GM19023 (cell line): ENCODE results near the gene SLC18A2.
"Not testable (repeated sequence)": the region's sequence is repeated elsewhere in the genome, so short reads cannot be mapped to it uniquely, and the experiment has no call there.

ENCODE experiments used
- ATAC-seq: cut with Tn5 transposase; IDR thresholded peaks from one replicate; pipeline ENCODE4 v1.9.1; 2021; ENCODE audit warnings: mild to moderate bottlenecking, moderate library complexity; ENCODE audit not compliant: unreplicated experiment

The SLC18A2 gene

DNA sequence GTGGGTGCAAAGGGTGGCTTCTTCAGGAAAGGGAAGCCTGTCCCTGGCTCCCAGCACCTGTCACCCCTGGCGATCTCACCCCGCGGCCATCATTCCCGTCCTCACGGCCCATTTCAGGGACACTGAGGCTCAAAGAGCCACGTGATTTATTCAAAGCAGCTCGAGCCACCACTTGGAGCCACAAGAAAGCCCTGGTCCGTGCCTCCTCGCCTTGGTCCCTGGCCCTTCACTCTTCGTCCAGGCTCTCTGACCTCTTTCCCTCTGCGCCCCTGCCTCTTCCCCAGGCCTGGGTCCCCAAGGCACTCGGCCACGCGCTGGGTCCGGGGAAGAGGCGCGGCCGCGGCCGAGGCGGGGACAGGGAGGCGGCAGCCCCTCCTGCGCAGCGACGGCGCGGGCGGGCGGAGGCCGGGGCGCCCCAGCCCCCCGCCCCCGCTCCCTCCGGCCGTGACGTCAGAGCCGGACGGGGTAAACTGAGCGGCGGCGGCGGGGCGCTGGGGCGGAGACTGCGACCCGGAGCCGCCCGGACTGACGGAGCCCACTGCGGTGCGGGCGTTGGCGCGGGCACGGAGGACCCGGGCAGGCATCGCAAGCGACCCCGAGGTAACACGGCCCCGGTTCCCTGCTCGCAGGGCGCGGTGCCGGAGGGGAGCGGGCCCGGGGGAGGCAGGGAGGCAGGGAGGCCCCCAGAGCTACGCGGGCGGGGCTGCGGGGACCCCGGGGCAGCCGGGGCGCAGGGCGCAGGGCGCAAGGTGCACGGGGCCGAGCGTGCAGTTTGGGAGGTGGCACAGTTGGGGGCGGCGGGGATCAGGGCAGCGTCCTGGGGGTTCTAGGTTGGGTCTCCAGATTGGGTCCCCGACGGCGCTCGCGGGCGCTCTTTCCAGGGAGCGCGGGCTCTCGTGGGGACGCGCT is at the start of gene SLC18A2:
SLC18A2 (plus strand) TSS at position 494 of the 909 bp plus-strand sequence. CDS start 580 bp downstream, outside the sequence.
- ATAC-seq, result no peak

DNA sequence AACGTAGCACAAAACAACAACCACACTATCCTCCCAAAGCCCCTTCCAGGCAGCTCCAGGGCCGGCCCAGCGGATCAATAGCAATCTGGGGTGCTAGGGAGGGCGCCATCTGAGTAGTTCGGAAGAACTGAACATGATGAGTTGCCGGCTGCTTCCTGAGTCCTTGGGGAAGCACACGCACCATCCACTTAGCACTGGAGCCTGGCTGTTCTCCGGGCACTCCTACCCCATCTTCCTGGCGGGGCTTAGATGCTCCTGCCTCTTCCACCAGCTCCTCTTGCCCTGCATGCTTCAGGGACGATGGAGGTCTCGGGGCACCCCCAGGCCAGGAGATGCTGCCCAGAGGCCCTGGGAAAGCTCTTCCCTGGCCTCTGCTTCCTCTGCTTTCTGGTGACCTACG is 43.7 kb upstream of the SLC18A2 start, which contains the start of gene KCNK18:
KCNK18 (plus strand) TSS at position 301 of the 400 bp plus-strand sequence; CDS start at position 301, 0 bp downstream.
- no peak for ATAC-seq

DNA sequence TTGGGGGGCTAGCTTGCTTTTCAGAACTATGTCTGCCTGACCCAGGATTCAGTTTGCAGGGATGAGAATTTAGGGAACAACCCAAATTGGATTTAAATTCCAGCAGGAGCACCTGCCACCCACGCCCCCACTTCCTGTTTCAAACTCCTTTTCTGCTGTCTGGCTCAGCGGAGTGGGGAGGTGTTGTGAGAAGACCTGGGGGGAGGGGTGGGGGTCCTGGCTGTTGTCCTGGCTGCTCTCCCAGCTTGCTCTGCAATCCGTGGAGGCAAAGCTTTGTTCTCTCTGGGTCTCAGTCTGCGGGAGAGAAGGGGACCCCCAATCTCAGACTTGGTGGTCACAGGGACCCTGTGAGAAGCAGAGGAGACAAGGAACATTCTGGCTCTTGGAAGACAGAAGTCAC is 42.8 kb upstream of the SLC18A2 start:
- ATAC-seq, result no peak

DNA sequence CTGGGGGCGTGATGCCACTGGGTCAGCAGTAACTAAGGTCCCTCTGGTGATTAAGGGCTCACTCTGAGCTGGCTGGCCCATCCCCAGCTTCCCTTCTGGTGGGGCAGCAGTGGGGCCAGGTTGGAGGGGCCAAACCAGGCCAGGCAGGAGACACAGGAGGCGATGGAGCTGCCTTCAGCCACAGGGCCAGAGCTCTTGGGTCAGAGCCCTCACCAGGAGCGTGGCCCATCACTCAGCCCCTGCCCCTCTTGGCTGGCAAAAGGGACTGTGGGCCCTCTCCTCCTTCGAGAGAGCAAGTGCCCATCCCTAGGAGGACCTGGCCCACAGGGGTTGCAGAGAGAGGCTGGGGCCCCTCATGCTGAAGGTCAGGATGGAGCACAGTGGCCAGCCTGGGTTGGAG is 39.1 kb upstream of the SLC18A2 start:
- ATAC-seq, result no peak

DNA sequence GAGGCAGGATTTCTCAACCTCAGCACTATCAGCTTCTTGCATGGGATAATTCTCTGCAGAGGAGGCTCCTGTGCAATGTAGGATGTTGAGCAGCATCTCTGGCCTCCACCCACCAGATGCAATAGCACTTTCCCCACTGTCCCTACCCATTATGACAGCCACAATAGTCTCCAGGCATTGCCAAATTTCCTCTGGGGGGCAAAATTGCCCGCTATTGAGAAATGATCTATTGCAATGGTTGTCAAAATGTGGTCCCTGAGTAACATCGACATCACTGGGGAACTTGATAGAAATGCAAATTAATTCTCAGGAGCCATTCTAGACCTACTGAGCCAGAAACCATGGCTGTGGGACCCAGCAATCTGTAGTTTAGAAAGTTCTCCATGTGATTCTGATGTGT is 36.6 kb upstream of the SLC18A2 start:
- ATAC-seq, result no peak

DNA sequence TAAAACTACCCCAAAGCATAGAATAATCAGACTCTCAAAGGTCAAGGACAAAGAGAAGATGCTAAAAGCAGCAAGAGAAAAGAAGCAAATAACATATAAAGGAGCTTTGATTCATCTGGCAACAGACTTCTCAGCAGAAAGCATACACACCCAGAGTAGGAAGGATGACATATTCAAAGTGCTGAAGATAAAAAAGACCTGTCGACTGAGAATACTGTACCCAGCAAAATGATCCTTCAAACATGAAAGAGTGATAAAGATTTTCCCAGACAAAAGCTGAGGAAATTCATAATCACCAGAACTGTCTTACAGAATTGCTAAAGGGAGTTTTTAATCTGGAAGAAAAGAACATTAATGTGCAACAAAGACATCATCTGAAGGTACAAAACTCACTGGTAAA is 28.7 kb upstream of the SLC18A2 start:
- ATAC-seq, result no peak

DNA sequence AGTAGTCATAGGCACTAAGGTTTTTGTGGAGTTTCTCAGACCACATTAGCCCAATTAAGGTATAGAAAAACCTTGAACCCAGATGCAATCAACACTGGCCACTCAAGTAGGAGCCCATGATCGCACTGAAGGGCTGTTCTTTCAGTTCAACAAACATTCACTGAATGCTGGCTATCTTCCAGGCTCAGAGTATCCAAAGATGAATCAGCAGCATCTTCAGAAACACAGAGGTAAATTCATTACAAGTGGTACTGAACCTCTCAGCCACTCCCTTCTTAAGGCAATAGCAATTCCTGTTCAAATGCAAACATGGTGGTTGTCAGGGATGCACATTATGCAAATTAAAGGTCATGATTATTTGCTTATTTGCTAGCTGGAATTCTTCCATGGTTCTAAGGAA is 26.5 kb upstream of the SLC18A2 start:
- ATAC-seq, result no peak

DNA sequence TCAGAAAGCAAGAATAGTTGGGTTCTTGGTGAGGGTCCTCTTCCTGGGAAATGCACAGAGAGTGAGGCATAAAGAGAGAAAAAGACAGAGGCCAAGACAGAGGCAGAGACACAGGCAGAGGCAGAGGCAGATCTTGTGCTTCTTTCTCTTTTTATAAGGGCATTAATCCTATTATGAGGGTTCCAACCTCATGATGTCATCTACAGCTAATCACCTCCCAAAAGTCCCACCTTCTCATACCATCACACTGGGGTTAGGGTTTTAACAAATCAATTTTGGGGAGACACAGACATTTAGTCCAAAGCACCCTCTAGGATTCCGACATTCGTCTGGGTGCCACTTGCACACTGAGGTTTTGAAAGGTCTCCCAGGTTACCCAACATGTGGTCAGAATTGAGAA is 25.8 kb upstream of the SLC18A2 start:
- no peak for ATAC-seq

DNA sequence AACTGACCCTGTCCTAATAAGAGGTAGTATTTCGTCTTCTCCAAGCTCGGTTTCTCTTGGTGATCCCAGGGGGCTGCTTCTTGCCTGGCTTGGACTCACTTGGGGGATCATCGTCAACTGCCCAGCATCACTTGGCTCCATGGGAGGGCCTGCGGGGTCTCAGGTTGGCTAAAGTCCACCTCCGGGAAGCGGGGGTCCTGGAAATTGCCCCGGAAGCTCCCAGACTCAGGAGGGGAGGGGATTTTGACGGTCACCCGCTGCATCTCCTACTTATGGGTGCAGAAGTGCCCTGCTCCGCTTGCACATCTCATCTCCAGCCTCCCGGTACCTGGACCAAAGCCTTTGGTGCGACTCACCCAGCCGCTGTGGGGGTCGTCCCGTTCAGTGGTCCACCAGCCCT is 24.9 kb upstream of the SLC18A2 start:
- ATAC-seq, result no peak

DNA sequence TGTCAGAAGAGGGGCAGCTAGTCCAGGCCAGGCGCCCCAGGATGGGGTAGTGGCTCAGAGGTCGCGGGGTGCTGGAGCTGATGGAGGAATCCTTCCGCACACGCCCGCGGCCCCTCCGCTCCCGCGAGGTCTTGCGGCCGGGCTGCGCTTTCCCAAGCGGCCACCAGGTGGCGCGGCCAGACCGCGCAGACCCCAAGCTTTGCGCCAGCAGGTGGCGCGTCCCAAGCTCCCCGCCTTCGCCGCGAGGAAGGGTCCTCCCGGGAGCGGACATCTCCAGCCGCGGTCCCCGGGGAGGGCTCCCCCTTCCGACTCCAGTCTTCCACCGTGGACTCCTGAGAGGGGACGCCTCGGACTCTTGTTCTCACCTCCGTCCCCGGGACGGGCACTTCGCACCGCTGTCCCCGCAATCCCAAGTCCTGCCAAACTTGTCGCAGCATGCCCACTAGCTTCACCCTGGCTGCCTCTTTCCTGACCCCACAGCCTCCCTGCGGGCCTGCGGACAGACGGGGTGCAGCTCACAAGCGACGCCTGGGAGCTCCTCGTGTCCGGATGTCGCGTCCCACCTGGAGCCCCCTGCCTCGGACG is 24.2 kb upstream of the SLC18A2 start:
- peak; percentile 83 for ATAC-seq

DNA sequence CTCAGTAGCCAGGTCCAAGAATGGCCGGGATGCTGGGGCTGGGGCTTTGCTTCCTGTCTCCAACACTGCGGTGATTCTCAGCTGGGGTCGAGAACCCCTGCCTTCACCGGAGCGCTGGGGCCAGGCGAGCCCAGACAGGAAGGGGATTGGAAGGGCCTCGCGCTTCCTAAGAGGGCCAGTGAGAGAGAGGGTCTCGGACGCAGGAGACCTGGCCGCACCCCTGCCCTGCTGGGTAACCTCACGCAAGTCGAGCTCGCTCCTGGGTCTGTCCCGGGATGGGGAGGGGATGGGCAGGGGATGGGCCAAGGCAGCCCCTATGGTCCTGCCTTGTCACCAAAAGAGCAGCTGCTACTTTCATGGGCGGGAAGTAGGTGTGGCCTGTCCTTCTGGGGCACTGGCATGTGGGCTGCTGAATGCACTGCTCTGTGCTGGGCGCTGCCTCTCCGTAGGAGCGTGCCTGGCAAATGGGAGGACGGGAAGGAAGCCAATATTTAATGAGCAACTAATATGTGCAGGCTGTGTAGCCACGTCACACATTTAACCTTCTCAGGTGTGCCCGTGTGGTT is 23.6 kb upstream of the SLC18A2 start:
- peak; percentile 35 for ATAC-seq

DNA sequence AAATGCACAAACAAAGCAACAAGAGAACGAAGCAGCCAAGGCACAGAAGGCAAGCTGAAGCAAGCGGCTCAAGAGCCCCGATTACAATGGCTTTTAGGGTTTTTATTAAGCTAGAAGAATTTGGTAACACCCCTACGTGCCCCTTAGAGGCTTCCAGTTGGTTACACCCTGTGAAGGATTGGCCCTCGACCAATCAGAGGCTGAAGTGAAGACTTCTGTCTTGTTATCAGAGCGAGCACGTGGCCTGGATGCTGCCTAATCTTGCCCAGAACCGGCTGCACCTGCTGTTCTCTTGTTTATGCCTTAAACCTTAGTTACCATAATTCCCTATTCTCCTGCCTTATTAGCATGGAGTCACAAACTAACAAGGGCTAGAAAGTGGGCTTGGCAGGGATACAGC is 22.3 kb upstream of the SLC18A2 start:
- no peak for ATAC-seq

DNA sequence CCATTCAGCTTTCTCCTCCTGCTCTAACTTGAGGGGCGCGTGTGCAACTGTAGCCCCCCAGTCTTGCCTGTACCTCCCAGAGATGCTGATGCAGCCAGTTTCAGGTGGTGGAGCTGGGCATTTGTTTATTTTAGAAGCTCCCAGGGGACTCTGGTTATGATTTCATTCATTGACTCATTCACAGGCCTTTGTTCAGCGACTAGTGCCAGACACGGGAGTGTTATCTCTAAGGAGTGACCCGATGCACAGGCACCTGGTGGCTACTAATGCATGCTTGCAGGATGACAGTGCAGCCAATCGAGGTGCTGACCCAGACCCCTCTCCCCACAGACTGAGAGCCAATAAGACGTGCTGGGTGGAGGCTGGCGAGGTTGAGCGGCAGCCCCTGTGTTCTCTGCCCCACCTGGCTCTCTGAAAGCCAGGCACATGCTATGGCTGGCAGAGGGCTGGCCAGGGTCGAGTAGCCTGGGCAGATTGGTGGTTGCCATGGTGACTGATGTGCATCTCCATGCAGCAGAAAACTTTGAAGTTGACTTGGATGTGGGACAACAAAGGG is 19.7 kb upstream of the SLC18A2 start:
- ATAC-seq, result no peak

DNA sequence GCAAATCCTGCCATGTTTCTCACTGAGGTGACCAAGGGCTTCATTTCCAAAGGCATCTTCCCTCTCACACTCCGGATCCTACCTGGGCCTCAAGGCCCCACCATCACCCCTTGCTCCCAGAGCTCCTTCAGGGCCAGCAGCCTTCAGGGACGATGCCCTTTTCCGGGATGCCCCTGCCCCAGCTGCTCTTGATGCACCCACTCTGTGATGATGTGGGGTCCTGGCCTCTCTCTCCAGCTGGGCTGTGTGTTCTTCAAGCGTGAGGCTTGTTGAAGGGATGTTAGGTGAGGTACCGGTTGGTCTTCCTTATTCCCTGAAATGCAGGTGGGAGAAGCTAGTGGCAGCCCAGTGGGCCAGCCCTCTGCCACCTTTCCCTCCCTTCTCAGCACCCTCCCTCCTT is 18.4 kb upstream of the SLC18A2 start:
- ATAC-seq, result no peak

DNA sequence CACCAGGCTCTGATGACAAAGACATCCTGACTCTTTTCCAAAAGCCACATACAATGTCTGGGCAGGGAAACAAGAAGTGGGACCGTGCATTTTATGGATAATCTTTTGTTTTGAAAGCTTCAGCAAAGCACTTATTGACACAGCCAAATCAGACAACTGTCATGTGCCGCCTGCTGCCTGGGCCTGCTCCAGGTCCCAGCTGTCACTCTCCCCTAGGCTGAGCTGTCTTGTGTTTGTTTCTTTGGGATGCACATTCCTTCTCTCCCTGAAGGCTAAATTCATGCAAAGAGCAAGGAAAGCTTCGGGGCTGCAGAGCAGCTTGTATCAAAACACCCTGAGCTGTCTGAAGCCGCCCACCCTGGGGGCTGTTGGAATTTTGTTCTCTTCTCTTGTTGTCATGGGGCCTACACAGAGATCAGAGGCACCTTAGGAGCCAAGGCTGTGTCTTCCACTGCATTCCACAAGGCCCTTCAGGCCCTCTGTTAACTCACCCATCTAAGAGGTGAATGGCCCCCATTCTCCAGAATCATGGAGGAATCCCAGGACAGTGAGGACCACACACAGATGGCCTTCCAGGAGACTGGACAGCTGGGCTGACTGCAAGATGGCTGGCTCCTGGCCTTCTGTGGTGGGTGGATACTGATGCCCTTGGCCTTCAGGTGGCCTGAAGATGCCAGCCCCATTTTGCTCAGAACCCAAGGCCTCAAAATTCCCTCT is 17.8 kb upstream of the SLC18A2 start:
- ATAC-seq, result no peak

DNA sequence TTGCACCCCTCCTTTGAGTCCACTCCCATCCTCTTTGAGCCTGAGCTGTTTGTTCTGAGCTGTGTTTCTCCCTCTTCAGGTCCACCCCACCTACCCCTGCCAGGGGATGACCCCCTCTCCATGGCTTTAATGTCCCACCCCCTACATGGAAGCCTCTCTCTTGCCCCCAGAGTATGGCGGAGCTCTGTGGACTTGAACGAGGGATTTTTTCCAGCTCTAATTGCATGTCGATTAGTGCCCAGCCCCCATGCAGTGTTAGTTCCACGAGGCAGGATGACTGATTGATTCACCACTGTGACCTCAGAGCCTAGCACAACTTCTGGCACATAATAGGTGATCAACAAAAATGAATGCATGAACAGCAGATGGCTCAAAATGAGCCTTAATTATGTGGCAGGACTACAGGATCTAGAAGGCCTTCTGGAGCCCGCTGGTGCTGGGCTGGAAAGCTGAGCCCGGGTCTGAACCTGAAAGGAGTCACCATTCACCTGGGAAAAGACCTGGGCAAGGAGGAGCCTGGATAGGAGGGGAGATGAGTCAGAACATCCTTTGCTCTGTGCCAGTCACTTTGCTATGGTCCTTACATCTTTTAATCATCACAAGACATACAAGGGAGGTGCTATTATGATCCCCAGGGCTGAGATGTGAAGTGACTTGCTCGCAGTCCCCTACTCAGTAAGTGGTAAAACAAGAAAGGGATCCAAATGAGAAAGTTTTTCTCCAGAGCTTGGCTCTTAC is 17.1 kb upstream of the SLC18A2 start:
- no peak for ATAC-seq

DNA sequence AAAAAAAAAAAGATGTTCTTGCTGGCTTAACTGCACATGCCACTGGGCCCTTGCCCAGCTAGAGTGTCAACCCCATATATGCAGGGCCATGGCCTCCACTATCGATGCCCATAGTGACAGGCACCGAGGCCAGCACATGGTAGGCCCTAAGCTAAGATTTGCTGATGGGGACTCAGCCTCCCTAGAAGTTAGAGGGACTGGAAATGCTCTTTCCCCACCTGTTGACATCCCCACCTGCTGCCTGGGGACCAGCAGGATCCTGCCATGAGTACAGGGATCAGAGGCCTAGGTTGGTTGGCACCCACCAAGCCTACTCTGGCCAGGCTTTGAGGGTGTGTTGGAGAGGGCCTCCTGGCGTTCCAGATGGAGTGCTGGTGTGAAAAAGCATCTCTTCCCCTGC is 16.0 kb upstream of the SLC18A2 start:
- ATAC-seq, result no peak

DNA sequence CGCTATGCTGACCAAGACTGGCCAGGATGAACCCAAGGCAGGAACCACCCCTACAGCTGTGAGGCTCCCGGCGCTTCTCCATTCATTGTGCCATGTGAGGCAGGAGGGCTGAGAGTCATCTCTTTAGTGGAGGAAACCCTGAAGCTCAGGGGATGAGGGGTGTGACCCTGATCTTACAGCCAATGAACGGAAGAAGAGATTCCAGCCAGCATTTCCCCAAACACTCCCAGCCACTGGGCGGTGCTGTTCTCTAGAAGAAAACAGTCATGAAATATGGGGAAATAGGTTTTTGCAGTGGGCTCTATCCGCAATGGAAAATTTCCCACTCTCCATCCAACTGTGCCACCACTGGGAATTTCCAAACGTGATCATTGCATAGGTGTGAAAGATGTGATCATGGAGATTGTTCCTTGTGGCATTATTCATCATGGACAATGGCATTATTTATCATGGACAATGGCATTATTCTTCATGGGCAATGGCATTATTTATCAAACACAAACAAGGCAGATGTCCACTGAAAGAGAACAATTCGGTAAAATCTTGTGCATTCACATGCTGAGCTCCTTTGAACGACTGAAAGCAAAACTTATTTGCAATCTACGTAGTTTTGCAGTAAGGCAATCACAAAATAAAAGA is 14.0 kb upstream of the SLC18A2 start:
- no peak for ATAC-seq

DNA sequence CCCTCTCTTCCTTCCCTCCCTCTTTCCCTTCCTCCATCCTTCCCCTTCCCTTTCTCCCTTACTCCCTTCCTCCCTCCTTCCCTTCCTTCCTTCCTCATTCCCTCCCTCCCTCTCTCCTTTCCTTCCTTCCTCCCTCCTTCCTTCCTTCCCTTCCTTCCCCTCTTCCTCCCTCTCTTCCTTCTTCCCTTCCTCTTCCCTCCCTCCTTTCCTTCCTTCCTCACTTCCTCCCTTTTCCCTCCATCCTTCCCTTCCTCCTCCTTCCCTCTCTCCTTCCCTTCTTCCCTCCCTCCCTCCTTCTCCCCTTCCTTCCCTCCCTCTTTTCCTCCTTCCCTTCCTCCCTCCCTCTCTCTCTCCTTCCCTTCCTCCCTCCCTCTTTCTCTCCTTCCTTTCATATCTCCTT is 12.7 kb upstream of the SLC18A2 start:
- no peak for ATAC-seq

DNA sequence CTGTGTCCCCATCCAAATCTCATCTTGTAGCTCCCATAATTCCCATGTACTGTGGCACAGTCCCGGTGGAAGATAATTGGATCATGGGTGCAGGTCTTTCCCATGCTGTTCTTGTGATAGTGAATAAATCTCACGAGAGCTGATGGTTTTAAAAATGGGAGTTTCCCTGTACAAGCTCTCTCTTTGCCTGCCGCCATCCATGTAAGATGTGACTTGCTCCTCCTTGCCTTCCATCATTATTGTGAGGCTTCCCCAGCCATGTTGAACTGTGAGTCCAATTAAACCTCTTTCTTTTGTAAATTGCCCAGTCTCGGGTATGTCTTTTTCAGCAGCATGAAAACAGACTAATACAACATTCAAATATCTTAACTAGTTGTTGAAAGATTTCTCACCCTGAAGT is 10.8 kb upstream of the SLC18A2 start:
- ATAC-seq, result not testable (repeated sequence)
